DOHH2 (cell line): Measurements from ENCODE around the gene SMAD3.
A peak's percentile ranks its signal among the peaks of the same experiment; 100 is the strongest.

Source experiments
- H3F3A ChIP-seq: fragments of 200-600 bp; sonication (generic), shearing (Covaris generic); 2 replicates; pipeline ENCODE4 v1.6.0; 2016; ENCODE audit warnings: antibody characterized with exemption, mild to moderate bottlenecking; ENCODE audit not compliant: control insufficient read depth, insufficient read depth
- H3K27ac ChIP-seq: fragments of 200-600 bp; sonication (generic); 2 replicates; pipeline ENCODE4 v1.5.1; 2014; ENCODE audit warnings: low read depth, mild to moderate bottlenecking, low read length, moderate library complexity
- H3K27me3 ChIP-seq: fragments of 200-600 bp; sonication (generic); 2 replicates; pipeline ENCODE4 v1.6.1; 2014; ENCODE audit warnings: mild to moderate bottlenecking, low read length, mixed read lengths; ENCODE audit not compliant: control insufficient read depth
- H3K36me3 ChIP-seq: fragments of 200-600 bp; sonication (generic); 2 replicates; pipeline ENCODE4 v1.6.1; 2014; ENCODE audit warnings: mild to moderate bottlenecking, low read length, moderate library complexity, mixed read lengths; ENCODE audit not compliant: control insufficient read depth
- H3K4me1 ChIP-seq: fragments of 200-600 bp; sonication (generic); 2 replicates; pipeline ENCODE4 v1.6.1; 2014; ENCODE audit warnings: mild to moderate bottlenecking, low read length, mixed read lengths; ENCODE audit not compliant: control insufficient read depth
- H3K4me2 ChIP-seq: fragments of 200-600 bp; sonication (generic); 2 replicates; pipeline ENCODE4 v1.6.0; 2014; ENCODE audit warnings: mild to moderate bottlenecking, low read length, moderate library complexity
- H3K4me3 ChIP-seq: fragments of 200-600 bp; sonication (generic); 2 replicates; pipeline ENCODE4 v1.5.1; 2014; ENCODE audit warnings: mild to moderate bottlenecking, low read length, mixed read lengths
- H3K79me2 ChIP-seq: fragments of 200-600 bp; sonication (generic); 2 replicates; pipeline ENCODE4 v1.6.1; 2014; ENCODE audit warnings: mild to moderate bottlenecking, low read length, mixed read lengths; ENCODE audit not compliant: control insufficient read depth
- H3K9me2 ChIP-seq: fragments of 200-600 bp; sonication (generic); replicated peaks from 2 replicates; pipeline ENCODE4 v1.6.1; 2014; ENCODE audit warnings: mild to moderate bottlenecking, low read length, mixed read lengths; ENCODE audit not compliant: control insufficient read depth
- H3K9me3 ChIP-seq: fragments of 200-600 bp; sonication (generic); 2 replicates; pipeline ENCODE4 v1.6.1; 2014; ENCODE audit warnings: antibody characterized with exemption, low read length, mixed read lengths; ENCODE audit not compliant: control insufficient read depth, insufficient read depth
- H4K20me1 ChIP-seq: fragments of 200-600 bp; sonication (generic); 2 replicates; pipeline ENCODE4 v1.6.0; 2014; ENCODE audit warnings: low read depth, mild to moderate bottlenecking, antibody characterized with exemption, low read length, moderate library complexity; ENCODE audit not compliant: control insufficient read depth, insufficient read depth
- CTCF ChIP-seq: fragments of 200-600 bp; sonication (generic); IDR thresholded peaks from one replicate; pipeline ENCODE4 v1.5.1; 2014; ENCODE audit warnings: antibody characterized with exemption, mild to moderate bottlenecking, low read depth, low read length; ENCODE audit not compliant: poor library complexity, severe bottlenecking
- EZH2phosphoT487 ChIP-seq: fragments of 200-600 bp; sonication (generic); IDR thresholded peaks from 2 replicates; pipeline ENCODE4 v1.6.1; 2017; ENCODE audit warnings: borderline replicate concordance, mild to moderate bottlenecking, antibody characterized with exemption, low read length, moderate library complexity, mixed read lengths

Gene SMAD3

DNA sequence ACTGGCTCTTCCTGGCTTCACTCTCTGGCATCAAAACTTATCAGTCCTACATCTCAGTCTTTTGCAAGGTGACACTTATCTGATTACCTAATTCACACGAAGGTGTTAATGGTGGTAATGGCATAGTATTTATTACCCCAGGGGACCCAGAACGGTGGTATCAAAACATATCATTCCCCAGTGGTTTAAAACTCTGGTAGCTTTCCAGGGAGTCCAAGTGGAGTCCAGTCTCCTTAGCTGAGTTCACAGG is 41.3 kb downstream of the SMAD3 start:
- Histone ChIP-seq H3K4me3 (no peak overlapping the region), H3F3A (peaks cover 12% of the 10 kb centered on the region), H4K20me1 (peaks cover 5% of the 10 kb centered on the region; the same call in 1 of the 2 replicates), H3K4me2 (no peak overlapping the region), H3K36me3 (peaks cover 10% of the 10 kb centered on the region; the same call in 1 of the 2 replicates), H3K9me2 (no peaks in the 10 kb centered on the region), H3K27ac (no peak overlapping the region), H3K79me2 (peaks cover 71% of the 10 kb centered on the region), H3K9me3 (peaks cover 9% of the 10 kb centered on the region), H3K27me3 (no peaks in the 10 kb centered on the region), H3K4me1 (peaks cover 91% of the 10 kb centered on the region)
- TF ChIP-seq CTCF: no peak
- no peak for TF ChIP-seq EZH2phosphoT487

GRCh38 chr15:67107014-67107812 is 41.8 kb downstream of the SMAD3 start:
- peaks cover 9% of the 10 kb centered on the region for H3K9me3 ChIP-seq
- H3K4me2 ChIP-seq: no peak overlapping the region
- peaks cover 5% of the 10 kb centered on the region; the same call in 1 of the 2 replicates for H4K20me1 ChIP-seq
- H3K79me2 ChIP-seq: peaks cover 67% of the 10 kb centered on the region
- no peaks in the 10 kb centered on the region for H3K9me2 ChIP-seq
- TF ChIP-seq CTCF (no peak), EZH2phosphoT487 (no peak)
- H3K4me3 ChIP-seq: no peak overlapping the region
- no peaks in the 10 kb centered on the region for H3K27me3 ChIP-seq
- H3K27ac ChIP-seq: no peak overlapping the region
- H3K4me1 ChIP-seq: peaks cover 86% of the 10 kb centered on the region
- peaks cover 10% of the 10 kb centered on the region; the same call in 1 of the 2 replicates for H3K36me3 ChIP-seq
- H3F3A ChIP-seq: peaks cover 12% of the 10 kb centered on the region

DNA sequence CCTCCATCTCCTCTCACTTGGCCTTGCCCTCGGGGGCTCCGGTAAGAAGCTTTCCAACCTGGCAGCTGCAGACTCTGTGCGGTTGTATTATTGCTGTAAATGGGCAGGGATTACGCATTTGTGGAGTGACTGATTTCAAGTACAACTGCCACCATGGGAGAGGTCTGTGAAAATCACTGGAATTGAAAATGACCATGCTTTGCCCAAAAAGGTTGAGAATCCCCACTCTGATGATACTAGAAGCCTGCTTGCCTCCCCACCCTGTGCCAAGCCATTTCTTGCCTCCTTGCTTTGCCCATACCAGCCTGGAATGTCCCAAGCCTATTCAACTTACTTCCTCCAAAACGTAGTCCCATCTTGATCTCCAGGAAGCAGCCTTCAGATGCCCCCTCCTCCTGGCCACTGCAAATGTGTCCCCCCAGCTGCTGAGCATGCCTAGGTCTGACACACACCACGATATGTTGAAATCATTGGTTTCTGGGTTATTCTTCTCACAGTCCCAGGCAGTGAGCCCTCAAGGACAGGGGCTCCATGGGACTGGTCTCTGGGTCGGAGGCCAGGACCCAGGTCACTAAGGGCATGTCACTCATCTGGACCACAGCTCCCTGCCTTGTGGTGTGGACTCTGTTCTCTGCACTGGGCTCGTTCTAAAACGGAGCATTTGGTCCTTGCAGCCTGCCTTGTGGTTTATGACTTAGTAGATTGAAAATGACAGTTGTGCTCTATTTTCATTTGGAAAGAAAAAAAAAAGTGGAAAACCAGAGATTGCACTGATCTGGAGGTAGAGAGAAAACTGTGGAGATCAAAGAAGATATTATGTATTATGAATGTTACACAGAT is 42.9 kb downstream of the SMAD3 start:
- no peak overlapping the region for H3K4me3 ChIP-seq
- H3F3A ChIP-seq: peaks cover 12% of the 10 kb centered on the region
- H4K20me1 ChIP-seq: peaks cover 5% of the 10 kb centered on the region; the same call in 1 of the 2 replicates
- peaks cover 76% of the 10 kb centered on the region for H3K4me1 ChIP-seq
- H3K79me2 ChIP-seq: peaks cover 56% of the 10 kb centered on the region
- H3K36me3 ChIP-seq: peaks cover 10% of the 10 kb centered on the region; the same call in 1 of the 2 replicates
- H3K9me2 ChIP-seq: no peaks in the 10 kb centered on the region
- TF ChIP-seq EZH2phosphoT487: no peak
- no peak for TF ChIP-seq CTCF
- H3K27ac ChIP-seq: no peak overlapping the region
- peak overlapping the region; percentile 78; the same call in 1 of the 2 replicates for H3K4me2 ChIP-seq
- H3K27me3 ChIP-seq: no peaks in the 10 kb centered on the region
- H3K9me3 ChIP-seq: peaks cover 9% of the 10 kb centered on the region
